Psoas muscle (tissue), 8 donors: ENCODE data around the gene RNF41. TPM values are rescaled to one million over a fixed set of nuclear protein-coding genes. Genes with fewer than 3 reads are reported as not detected.

ENCODE experiments used
- ATAC-seq, 4 donors: fragments of 200-7000 bp; cut with Tn5 transposase; one replicate each; pipeline ENCODE4 v1.9.1; 2020; ENCODE audit warnings: moderate library complexity in 3 of 4, mild to moderate bottlenecking in 2 of 4
- DNase-seq, 2 donors: peaks; one replicate each; pipeline ENCODE4 v3.0.0-alpha.2; 2020
- H3K27ac ChIP-seq: fragments of 200-600 bp; one replicate; pipeline ENCODE4 v1.8.0; 2022
- H3K27me3 ChIP-seq, 3 donors: fragments of 200-600 bp in 1 of 3; one replicate each; pipeline versions ENCODE4 v1.6.1 to v1.8.0; 2013 to 2022; ENCODE audit warnings: low read length in 2 of 3, mild to moderate bottlenecking in 2 of 3, moderate library complexity in 1 of 3; ENCODE audit not compliant: insufficient read depth in 3 of 3
- H3K36me3 ChIP-seq, 2 donors: fragments of 200-600 bp in 1 of 2; one replicate each; pipeline versions ENCODE4 v1.6.1 to v1.8.0; 2013 to 2022; ENCODE audit warnings: low read depth in 1 of 2, mild to moderate bottlenecking in 1 of 2, moderate library complexity in 1 of 2; ENCODE audit not compliant: insufficient read depth in 1 of 2
- H3K4me1 ChIP-seq: fragments of 200-600 bp; one replicate; pipeline ENCODE4 v1.8.0; 2022
- H3K4me3 ChIP-seq: fragments of 200-600 bp; one replicate; pipeline ENCODE4 v1.8.0; 2022; ENCODE audit warnings: mild to moderate bottlenecking
- H3K9me3 ChIP-seq: fragments of 200-600 bp; one replicate; pipeline ENCODE4 v1.8.0; 2022
- WGBS, 3 donors: extraction: QIAGEN DNeasy Blood & Tissue Kit; methylation state at CpG; one replicate each; pipeline versions ENCODE4 v1.1.6 to v1.1.7; 2013; 5-methylcytosine and 5-hydroxymethylcytosine counted together
- intact Hi-C, 2 donors: fragments of 100-400 bp; cut with DNase I; formaldehyde crosslinking; loops; one replicate each; pipeline versions ENCODE4 v1.11.0 to v1.14.2; 2022
- polyA plus RNA-seq, 3 donors: library from polyadenylated mRNA; stranded (reverse); fragments of 200-250 nt; gene quantifications; one replicate each; pipeline ENCODE4 v1.2.3, GENCODE V29; 2013
- total RNA-seq, 4 donors: library from RNA; stranded (reverse); fragmentation: NEBNext Ultra II Directional in 2 of 4; extraction: Animal tissue kit (Norgen Biotek cat#: 25700) in 2 of 4; gene quantifications; one replicate each; pipeline versions ENCODE4 v1.2.1 to v1.2.4, GENCODE V29; 2021 to 2023
- TF ChIP-seq, protein P1 (sequence below): fragments of 200-600 bp; IDR thresholded peaks from one replicate; pipeline ENCODE4 v1.8.0; 2022; ENCODE audit warnings: antibody characterized with exemption
- donor health status: healthy with polysubstance abuse.
- donor health status: DM: no; HTN: no; CAD: no; lungs with moderate emphysema.
- donor health status: Bipolar disorder and iron deficiency.
- donor health status: healthy.
- donor health status: DM: yes; HTN: yes; CAD: no.
- donor health status: DM: no; HTN: no; CAD: no.
- donor health status: DM: no; HTN: no; CAD: no.
- donor health status: DM: yes; HTN: yes; CAD: no.

RNF41 gene
- total and polyA plus RNA-seq, 7 donors = 21.9 to 54.9 (median 28.1) TPM

DNA sequence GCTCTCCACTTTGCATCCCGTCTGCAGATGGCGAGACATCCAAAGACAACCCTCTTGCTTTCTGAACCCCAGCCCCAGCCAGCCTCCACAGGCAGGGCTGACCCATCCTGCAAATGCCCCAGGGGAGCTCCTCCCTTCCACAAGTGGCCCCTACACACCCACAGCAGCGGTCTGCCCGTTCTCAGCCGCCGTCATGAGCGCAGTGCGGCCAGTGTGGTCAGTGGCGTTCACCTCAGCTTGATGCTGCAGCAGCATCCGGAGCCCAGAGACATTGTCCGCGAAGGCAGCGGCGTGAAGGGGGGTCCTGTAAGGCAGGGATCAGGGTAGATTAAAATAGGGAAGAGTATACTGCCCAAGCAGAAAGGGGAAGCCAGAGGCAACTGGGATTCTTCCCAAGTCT, 22.8 kb upstream of the RNF41 start:
- H3K4me3 ChIP-seq = no peak overlapping the region
- ATAC-seq (no peak), DNase-seq (no peak)
- 89 to 93% (median 92%) methylated on average over 14 of the region's 14 CpGs for WGBS, 3 donors
- TF ChIP-seq, protein P1, sequence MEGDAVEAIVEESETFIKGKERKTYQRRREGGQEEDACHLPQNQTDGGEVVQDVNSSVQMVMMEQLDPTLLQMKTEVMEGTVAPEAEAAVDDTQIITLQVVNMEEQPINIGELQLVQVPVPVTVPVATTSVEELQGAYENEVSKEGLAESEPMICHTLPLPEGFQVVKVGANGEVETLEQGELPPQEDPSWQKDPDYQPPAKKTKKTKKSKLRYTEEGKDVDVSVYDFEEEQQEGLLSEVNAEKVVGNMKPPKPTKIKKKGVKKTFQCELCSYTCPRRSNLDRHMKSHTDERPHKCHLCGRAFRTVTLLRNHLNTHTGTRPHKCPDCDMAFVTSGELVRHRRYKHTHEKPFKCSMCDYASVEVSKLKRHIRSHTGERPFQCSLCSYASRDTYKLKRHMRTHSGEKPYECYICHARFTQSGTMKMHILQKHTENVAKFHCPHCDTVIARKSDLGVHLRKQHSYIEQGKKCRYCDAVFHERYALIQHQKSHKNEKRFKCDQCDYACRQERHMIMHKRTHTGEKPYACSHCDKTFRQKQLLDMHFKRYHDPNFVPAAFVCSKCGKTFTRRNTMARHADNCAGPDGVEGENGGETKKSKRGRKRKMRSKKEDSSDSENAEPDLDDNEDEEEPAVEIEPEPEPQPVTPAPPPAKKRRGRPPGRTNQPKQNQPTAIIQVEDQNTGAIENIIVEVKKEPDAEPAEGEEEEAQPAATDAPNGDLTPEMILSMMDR = no peak
- no peaks in the 10 kb centered on the region for H3K27me3 ChIP-seq
- H3K36me3 ChIP-seq = peaks cover 18 to 100% of the 10 kb centered on the region in 2 donors
- H3K9me3 ChIP-seq = no peaks in the 10 kb centered on the region
- intact Hi-C loops = no loop called here
- H3K27ac ChIP-seq = no peak overlapping the region
- H3K4me1 ChIP-seq = no peaks in the 10 kb centered on the region

DNA sequence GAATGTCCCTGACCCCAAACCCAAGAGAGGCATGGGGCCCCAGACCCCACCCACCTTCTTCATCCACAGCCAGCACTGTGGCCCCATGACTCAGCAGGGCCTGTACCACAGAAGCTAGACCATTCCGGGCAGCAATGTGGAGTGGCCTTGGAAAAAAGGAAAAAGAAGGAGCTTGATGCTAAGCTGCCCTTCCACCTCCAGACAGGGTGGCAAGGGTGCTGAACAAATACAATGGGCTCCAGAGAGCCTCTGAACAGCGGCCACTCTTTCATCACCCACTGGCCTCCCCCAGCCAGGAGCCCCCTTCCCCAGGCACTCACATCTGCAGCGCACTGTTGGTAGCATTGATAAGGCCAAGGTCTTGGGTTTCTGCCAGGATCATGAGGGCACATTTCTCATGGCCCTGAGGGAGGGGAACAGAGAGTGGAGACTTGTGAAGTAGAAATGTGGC, 22.0 kb upstream of the RNF41 start:
- ATAC-seq (no peak), DNase-seq (no peak)
- Histone ChIP-seq H3K4me1 (no peaks in the 10 kb centered on the region), H3K36me3 (peaks cover 17 to 100% of the 10 kb centered on the region in 2 donors), H3K4me3 (no peak overlapping the region), H3K27me3 (no peaks in the 10 kb centered on the region), H3K9me3 (no peaks in the 10 kb centered on the region), H3K27ac (no peak overlapping the region)
- 77 to 80% (median 79%) methylated on average over 3 of the region's 3 CpGs for WGBS, 3 donors
- TF ChIP-seq, protein P1 = no peak
- intact Hi-C loops = no loop called here

DNA sequence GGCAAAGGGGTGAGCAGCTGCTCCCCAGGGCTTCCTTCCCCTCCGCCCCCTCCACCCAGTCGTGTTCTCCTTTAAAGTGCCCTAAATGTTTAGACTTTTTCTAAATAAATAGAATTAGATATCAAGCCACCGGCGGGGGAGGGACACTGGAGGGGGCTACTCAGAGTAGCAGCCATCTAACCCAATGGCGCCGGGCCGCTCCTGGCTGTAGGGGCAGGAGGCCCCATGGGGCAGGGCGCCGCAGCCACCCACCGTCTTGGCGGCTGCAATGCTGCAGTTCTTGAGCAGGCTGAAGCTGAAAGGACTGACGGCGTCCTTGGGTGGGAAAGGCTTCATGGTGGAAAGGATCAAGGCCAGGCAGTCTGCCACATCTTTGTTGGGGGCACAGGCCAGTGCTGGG, 21.3 kb upstream of the RNF41 start:
- TF ChIP-seq, protein P1 = no peak
- WGBS, 3 donors = 84 to 94% (median 90%) methylated on average over 13 of the region's 13 CpGs
- Histone ChIP-seq H3K36me3 (peaks cover 15 to 94% of the 10 kb centered on the region in 2 donors), H3K4me1 (no peaks in the 10 kb centered on the region), H3K4me3 (no peak overlapping the region), H3K27ac (no peak overlapping the region), H3K9me3 (no peaks in the 10 kb centered on the region), H3K27me3 (no peaks in the 10 kb centered on the region)
- DNase-seq (peak in 1 of 2 donors; percentile 50), ATAC-seq (no peak)
- intact Hi-C loops = no loop called here

DNA sequence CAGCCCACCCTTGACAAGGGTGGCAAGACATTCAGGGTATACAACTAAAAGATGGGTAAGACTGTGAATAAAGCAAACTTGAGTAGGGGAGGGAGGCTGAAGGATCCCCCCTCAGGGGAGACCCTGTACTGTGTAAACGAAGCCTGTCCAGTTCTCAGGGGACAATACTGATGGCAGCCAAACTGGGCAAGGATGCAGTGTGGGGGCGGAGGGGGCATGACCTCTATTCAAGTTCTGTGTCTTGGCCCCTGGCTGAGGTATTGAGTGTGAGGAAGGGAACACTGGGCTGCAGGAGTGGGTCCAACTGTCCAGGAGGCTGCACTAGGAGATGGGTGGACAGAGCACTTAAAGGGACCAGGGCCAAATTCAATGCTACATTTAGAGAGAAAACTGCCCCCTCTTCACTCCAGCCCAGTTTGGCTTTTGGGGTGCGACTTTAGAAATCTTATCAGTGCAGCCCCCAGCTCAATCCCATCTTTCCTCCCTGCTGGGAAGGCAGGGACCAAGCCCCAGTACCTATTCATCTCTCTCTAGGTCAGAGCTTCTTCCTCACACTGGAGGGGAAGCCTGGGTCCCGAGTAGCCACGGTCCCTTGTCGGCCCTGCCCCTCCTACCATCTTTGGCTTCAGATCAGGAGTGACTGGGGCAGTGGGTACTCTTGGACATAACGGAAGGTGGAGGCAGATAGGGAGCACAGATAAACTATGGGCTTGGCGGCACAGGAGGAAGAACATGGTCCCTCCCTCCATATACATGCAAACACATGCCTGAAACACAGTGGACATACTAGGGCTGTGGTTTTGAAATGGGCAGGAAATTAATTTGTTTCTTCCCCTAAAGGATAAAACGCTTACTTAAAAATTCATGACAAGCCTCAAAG, 19.9 kb upstream of the RNF41 start:
- peaks cover 12 to 81% of the 10 kb centered on the region in 2 donors for H3K36me3 ChIP-seq
- no peaks in the 10 kb centered on the region for H3K9me3 ChIP-seq
- no peak for ATAC-seq
- 64 to 77% (median 72%) methylated on average over 9 of the region's 9 CpGs for WGBS, 3 donors
- TF ChIP-seq, protein P1 = no peak
- no peaks in the 10 kb centered on the region for H3K27me3 ChIP-seq
- no peaks in the 10 kb centered on the region for H3K4me1 ChIP-seq
- no peak overlapping the region for H3K27ac ChIP-seq
- DNase-seq = peak in 1 of 2 donors; percentile 10
- H3K4me3 ChIP-seq = no peak overlapping the region
- intact Hi-C loops = no loop called here
